Measurements from ENCODE around the gene PTPRA.

GRCh38 chr20:2889797-2890196 lies 16.5 kb downstream of the PTPRA start:
- TF ChIP-seq, protein P1, sequence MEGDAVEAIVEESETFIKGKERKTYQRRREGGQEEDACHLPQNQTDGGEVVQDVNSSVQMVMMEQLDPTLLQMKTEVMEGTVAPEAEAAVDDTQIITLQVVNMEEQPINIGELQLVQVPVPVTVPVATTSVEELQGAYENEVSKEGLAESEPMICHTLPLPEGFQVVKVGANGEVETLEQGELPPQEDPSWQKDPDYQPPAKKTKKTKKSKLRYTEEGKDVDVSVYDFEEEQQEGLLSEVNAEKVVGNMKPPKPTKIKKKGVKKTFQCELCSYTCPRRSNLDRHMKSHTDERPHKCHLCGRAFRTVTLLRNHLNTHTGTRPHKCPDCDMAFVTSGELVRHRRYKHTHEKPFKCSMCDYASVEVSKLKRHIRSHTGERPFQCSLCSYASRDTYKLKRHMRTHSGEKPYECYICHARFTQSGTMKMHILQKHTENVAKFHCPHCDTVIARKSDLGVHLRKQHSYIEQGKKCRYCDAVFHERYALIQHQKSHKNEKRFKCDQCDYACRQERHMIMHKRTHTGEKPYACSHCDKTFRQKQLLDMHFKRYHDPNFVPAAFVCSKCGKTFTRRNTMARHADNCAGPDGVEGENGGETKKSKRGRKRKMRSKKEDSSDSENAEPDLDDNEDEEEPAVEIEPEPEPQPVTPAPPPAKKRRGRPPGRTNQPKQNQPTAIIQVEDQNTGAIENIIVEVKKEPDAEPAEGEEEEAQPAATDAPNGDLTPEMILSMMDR (IDR thresholded peaks at IDR 0.05; ENCODE audit: insufficient read depth, low read length): no peak
- TF ChIP-seq POLR2AphosphoS5 (IDR thresholded peaks at IDR 0.05; ENCODE audit: low read depth) (no peak), GABPA (IDR thresholded peaks at IDR 0.05; ENCODE audit: low read depth) (no peak)
